Right renal pelvis (tissue), 4 donors: Measurements from ENCODE around the gene DIAPH1. TPM values are rescaled to one million over a fixed set of nuclear protein-coding genes. Genes with fewer than 3 reads are reported as not detected.
A peak's percentile ranks its signal among the peaks of the same experiment; 100 is the strongest.

Source experiments
- DNase-seq, 4 donors: peaks; one replicate each; pipeline ENCODE4 v3.0.0-alpha.2; 2013; ENCODE audit warnings: low read depth in 4 of 4, low spot score in 3 of 4, missing footprints in 1 of 4
- polyA plus RNA-seq, 4 donors: library from polyadenylated mRNA; unstranded; fragments of 120-200 nt; gene quantifications; one replicate each; pipeline ENCODE4 v1.2.1, GENCODE V29; 2013; ENCODE audit not compliant: insufficient read length in 4 of 4

DIAPH1 gene
- polyA plus RNA-seq, 4 donors: 62.7 to 71.7 (median 70.4) TPM

DNA sequence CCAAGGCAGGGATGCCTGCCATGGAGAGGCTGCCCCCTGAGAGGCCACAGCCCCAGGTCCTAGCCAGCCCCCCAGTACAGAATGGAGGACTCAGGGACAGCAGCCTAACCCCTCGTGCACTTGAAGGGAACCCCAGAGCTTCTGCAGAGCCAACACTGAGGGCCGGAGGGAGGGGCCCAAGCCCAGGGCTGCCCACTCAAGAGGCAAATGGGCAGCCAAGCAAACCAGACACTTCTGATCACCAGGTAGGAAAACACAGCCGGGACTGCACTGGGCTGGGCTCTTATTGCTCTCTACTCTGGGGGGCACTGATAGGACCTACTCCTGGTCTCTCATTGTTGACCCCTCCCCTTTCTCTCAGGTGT lies 21.2 kb upstream of the DIAPH1 start:
- DNase-seq: no peak

DNA sequence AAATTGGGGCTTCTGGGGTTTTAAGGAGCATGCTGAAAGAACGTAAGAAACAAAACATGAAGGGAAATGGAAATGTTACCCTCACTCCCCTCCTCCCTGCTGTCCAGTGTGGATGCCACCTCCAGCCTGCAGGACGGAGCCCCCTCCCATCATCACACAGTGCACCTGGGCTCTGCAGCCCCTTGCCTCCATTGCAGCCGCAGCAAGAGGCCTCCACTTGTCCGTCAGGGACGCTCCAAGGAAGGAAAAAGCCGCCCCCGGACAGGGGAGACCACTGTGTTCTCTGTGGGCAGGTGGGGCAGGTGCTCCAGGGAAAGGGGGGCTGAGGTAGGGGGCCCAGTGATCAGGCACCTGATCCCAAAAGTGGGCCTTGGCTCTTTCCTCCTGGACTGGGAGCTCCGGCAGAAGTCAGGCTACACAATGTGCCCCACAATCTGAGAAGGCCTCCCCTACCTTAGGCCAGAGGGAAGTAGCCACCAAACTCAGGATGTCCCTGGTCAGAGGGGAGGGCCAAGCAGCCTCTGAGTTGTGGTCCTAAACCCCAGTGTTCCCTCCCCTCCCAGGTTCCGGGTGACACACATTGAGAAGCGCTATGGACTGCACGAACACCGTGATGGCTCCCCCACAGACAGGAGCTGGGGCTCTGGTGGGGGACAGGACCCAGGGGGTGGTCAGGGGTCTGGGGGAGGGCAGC lies 20.7 kb upstream of the DIAPH1 start:
- DNase-seq: no peak

DNA sequence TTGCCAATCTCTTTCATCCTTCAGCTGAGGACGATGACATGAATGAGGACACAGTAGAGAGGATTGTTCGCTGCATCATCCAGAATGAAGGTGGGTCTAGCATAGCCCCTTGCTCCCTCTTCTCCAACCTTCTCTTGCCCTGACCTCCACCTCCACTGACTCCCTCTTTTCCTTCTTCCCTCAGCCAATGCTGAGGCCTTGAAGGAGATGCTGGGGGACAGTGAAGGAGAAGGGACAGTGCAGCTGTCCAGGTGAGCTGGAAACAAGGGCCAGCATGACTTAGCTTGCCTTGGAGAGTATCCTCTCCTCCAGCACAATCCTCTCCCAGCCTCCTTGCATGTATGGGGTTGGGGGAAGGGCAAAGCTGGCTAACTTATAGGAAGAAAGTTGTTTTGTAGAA lies 20.0 kb upstream of the DIAPH1 start:
- DNase-seq: no peak

DNA sequence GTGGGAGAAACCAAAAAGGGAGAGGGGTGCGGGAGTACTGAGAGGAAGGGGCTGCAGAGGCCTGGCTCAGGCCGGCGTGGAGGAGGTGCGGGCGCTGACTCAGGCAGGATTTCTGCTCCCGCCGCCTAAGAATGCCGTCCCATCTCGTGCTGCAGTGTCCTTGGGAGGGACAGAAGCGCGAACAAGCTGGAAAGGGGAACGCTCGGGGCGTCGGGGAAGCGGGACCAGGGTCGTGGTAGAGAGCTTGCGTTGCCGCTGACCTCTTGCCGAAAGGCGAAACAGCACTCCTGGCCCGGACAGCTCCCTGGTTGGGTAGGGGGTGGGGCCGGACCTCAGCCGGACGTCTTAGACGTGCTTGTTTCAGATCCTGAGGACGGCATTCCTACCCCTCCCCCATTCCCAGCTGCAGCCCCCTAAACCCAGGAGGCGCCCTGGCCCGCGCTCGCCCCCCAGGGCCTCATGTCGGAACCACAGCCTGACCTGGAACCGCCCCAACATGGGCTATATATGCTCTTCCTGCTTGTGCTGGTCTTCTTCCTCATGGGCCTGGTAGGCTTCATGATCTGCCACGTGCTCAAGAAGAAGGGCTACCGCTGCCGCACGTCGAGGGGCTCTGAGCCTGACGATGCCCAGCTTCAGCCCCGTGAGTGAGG lies 19.1 kb upstream of the DIAPH1 start:
- DNase-seq: no peak

DNA sequence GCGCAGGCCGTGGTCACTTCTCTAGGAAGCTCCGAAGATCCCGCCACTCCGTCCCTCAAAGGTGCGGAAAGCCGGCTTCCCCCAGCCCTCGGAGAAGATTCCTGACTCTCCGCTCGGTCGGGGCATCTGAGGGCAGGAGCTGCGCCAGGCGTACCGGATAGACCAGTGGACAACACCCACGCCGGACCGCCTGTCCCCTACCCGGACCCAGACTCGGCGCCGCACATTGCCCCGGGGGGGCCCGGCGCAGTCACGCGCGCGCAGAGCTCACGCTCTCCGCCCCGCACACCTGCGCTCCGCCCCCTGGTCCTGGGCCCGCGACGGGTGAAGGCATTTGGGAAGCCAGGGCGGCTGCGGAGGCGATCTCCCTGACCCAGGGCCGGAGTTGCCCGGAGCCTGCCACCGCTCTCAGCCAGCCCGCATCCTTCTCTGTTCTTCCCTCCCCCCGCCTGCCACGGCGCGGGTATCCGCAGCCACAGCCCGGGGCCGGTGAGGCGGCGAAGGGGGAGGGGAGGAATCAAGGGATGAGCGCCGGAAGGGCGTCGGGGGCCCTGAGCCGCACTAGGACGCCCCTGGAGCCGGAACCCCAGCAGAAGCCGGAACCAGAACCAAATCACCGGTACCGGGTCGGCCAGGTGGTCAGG lies 18.4 kb upstream of the DIAPH1 start:
- DNase-seq: no peak

DNA sequence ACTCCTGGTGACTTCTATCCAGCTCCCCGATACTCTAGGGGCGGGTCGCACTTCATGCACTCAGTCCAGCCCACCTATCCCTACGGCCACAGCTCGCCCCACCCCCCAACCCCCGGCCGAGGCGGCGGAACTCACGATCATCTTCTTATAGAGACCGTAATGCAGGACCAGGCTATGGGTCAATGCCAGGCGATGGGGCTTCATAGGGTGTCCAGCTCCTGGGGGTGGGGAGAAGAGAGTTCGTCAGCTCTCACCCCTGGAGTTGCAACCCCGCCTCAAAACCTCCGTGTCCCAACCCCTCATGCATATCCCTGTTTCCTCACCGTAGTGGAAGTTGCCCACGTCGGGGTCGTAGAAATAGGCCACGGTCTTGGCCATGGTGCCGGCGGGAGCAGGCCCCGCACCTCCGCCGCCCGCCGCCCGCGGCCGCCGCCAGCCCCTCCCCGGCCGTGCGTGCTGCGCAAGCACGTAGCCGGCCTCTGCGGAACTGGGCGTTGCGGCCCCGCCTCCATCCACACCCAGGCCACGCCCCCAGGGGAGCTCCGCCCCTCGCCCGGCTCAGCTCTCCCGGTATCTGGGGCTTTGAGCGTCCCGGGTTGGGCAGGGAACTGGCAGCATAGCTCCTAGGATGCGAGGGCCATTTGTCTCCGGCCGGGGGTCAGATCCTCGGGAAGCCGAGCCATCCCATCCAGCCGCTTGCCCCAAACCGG lies 17.8 kb upstream of the DIAPH1 start, which contains the start of the genes HDAC3 and RELL2:
TSS of gene HDAC3 (minus strand) at position 437 of the 710 bp plus-strand sequence. CDS start at position 378, 59 bp downstream.
TSS of gene RELL2 (plus strand) at position 585 of the 710 bp plus-strand sequence. CDS start 1,229 bp downstream, outside the sequence.
- peak; percentile 79 to 86 (median 80) for DNase-seq

DNA sequence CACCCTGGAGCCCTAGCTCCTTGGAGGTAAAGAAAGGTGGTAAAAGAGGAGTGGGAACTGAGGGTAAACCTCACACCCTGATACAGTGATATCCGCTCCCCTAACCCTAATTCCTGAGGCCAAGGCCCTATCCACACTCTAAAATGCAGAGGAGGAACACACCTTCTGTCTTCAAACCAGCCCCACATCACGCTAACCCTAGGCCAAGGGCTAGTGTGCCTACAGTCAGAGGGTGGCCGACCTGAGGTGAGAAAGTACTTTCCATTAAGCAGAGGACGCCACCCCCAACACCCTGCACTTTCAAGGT lies 17.3 kb upstream of the DIAPH1 start:
- no peak for DNase-seq

DNA sequence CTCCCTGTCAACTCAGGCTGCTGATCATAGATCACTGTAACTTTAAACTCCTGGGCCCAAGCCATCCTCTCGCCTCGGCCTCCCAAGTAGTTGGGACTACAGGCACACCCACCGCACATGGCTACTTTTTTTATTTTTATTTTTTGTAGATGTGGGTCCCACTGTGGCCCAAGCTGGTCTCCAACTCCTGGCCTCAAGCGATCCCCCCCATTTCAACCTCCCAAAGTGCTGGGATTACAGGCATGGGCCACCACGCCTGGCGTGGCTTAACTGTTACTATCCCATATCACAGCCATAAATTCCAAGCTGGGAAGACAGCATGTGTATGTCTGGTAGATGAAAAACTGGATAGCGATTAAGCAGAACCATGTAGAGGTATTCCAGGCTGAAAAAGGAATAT lies 16.8 kb upstream of the DIAPH1 start:
- no peak for DNase-seq

DNA sequence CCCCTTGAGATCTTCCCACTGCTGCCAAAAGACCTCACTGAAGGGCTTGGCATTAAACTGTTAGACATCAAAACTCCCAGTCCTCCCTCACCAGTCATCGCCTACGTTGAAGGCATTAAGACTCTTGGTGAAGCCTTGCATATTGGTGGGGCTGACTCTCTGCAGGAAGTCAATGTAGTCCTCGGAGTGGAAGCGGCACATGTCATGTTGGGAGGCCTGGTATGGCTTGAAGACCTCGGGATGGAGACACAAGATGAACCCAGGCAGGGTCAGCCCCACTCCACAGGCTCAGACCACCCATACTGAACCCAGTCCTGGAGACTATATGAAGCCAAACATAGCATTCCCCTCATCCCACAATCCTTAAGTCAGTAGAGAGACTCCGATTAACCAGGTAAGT lies 15.9 kb upstream of the DIAPH1 start:
- no peak for DNase-seq

DNA sequence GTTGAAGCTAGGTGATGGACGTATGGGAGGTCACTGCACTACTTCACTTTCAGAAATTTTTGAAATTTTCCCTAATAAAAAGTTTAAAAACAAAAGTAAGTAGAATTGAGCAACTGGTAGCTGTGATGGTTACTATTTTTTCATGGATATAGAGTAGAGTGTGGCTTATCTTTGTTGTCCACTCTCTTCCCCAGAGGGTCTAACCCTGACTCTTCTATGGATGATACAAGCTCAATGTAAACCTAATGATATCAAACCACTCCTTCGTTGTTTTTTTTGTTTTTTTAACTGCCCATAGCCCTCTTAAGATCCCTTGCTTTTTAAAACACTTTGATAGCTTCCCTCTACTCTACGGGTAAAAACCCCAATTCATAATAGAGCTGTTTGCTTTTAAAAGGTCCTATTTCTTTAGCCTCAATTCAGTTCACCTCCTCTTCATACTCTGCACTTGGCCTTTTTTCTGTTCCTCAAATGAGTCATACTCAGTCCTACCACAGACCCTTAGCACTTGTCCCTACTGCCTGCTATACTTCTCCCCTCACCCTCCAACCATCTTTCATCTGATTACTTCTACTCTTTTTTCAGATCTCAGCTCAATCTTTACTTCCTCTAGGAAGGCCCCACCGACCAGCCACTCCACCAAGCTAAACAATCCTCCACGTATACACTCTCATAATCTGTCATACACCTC lies 15.2 kb upstream of the DIAPH1 start:
- no peak for DNase-seq

DNA sequence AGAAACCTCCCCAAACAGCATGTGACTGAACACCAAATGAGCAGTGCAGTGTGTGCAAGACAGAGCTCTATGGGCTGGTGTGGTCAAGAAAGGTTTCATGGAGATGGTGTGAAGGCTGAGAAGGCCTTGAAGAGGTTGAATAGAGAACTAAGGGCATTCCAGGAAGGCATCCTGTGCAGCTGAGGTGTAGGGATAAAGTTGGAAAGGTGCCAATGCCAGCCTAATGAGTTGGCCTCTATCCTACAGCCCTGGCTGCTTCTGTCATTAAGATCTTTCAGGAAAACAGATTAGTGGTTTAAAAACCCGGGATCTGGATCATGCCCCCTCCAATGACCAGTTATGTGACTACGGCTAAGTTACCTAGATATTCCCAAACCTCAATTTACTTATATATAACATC lies 13.8 kb upstream of the DIAPH1 start:
- DNase-seq: no peak

DNA sequence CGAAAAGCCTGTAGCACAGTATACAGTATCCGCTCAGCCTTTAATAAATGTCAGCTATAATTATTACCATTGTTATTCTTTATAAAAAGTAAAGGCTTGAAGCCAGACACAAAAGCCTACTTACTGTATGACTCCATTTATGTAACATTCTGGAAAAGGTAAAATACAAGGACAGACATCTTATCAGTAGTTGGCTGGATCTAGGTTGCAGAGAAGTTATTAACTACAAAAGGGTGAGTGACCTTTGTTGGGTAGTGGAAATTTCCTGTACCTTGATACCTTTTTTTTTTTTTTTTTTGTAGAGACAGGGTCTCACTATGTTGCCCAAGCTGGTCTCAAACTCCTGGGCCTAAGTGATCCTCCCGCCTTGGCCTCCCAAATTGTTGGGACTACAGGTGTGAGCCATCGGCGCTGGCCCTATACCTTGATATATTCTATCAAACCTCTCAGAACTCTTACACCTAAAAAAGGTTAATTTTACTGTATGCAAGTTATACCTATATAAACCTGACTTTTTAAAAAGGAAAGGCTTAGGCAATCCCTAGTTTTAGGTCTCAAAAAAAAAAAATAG lies 11.9 kb upstream of the DIAPH1 start:
- no peak for DNase-seq

DNA sequence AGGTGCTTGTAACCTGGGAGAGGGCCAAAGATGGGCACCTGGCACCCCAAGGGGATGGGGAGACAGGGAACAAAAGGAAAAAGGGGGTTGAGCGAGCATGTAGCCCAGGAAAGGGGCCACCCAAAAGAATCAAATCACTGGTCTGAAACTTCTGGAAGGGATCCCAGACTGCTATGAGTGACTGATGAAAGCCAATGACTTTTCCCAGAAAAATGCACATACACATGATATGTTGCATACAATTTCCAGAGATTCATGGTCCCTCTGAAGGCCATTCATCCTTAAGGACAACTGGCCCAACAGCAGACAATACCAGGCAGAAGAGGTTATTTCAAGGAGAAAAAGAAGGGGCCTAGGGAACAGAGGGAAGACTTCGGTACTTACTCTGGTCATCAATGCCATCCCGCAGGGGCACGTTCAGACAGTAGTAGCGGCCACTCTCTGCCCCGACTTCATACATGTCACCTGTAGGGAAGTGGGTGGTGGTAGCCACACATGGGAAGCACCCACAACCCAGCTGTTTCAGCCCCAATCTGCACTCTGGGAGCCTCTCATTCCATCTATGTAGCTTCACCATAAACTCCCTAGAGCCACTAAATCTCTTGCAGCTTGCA lies 9.5 kb upstream of the DIAPH1 start:
- DNase-seq: no peak

DNA sequence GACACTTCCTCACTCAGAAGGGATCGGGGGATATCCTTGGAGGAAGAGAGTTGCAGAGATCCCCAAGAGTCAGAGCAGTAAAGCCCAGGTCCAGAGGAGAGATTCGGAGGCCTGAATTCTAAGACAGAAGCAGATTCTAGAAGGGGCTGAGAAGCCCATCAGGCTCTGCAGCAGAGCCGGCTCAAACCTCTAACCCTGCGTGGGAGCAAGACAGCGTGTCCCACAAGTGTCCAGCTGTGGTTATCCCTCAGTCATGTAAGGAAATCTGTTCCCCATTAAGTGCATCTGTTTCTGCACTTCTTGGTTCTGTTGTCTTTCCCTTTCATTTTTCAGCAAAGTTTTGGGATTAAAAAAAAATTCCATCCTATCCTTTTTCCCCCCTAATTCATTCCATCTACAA lies 4.8 kb upstream of the DIAPH1 start:
- DNase-seq: no peak

DNA sequence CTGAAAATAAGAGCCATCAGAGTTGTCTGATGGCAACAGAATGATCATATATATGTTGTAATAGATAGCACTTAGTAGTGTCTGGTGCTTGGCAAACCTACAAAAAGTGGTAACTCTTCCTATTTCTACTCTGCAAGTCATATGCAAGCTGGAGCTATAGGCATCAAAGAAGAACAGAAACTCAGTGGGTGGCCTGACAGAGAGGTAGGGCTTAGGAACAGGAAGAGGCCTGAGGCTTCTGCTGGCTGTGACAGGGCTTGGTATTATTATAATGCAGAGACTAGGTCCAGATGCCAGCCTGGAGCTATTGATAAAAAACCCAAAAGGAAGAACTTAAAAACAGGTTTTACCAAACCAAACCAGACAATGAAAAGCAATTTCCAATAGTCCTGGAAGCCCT lies 4.4 kb upstream of the DIAPH1 start:
- no peak for DNase-seq

DNA sequence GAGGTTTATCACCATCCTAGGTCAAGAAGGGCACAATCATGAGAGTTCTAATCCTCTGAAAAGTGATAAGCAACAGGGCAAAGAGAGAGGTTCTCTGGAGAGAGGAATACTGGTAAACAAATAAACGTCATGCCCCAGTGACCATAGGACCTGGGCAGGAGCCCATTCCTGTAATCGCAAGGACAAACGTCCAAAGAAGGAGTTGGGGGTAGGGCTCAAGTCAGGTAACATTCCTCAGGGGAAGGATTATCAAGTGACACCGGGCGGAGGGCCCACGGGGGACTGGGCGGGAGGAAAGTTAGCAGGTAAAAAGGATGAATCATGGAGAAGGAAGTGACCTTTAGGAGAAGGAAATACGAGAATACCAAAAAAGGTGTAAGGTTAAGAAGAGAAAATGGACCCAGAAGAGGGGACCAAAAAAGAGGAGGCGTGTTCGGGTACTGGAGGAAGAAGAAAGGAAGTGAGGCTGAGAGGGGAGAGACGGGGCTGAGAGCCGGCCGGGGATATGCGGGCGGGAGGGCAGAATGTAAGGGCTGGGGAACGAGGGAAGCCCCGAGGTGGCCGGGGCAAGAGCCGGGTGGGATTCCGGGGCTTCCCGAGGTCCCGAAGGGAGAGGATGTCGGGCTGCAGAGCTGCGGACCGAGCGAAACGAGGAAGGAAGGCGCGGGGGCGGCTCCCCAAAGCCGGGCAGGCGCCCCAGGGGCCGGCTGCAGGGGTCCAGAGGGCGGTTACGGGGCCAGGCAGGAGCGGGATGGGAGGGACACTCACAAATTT lies 583 bp downstream of the DIAPH1 start:
- peak in 1 of 4 donors; percentile 35 for DNase-seq

DNA sequence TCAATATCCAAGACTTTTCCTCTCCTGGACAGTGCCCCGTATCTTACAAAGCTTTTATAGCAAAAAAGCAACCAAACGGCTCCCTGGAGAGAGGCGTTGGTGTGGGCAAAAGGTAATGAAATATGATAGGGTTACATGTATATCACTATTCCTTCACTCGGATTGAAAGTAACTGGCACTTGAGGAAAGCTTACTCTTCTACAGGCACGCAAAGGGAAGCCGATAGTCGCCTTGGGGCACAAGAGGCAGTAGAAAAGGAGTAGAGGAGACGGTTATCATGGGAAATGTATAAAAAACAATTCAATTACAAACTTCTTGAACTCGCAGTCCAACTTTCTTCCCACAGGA lies 1.1 kb downstream of the DIAPH1 start:
- no peak for DNase-seq

DNA sequence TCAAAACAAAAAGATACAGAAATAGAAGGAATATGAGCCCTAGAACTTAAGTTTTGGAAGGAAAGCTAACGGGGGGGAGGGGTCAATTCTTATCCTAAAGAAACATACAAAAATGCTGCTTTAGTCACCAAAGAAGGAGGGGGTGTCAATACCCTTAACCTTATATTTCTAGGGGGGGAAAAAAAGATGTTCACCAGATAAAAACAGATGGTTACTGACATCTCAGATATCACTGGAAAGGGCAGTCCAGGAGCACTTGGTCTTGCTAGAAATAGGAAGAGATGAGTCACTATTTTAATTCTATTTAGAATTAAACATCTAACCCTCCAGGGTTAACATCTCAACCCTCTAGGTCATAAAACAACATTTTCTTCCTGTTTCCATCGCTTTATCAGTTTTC lies 1.7 kb downstream of the DIAPH1 start:
- no peak for DNase-seq

DNA sequence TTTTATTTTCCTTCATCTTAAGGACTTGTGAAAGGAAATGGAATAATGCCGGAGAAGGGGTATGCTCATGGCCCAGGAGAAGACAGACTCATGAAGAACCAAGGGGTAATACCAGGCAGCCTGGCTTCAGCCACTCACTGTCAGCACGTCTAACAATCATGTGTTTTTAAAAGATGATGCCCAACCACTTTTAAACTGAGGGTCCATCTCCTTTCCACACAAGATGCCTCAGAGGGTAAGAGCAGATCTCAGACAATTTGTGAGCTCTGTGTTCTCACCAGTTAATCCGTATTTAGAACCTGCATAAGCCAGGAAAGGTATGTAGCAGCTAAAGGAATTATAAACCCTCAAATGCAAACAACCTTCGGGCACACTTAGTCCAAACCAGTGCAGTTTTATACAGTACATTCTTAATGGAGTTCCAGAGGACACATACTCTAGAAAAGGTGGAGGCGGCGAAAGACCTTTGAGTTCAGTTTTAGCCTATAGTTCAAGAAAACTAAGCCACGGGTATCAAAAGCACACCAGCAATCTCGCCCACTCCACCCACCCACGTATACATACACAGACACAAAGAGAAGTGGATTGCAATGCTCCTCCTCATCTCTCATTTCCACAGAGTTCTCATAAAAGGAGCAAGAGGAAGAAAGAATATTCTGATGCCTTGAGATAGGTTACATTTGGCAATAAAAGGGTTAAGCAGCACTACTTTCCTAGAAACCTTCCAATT lies 2.6 kb downstream of the DIAPH1 start:
- no peak for DNase-seq
